Measurements from ENCODE around the gene AUH.
"Not testable (repeated sequence)": the region's sequence is repeated elsewhere in the genome, so short reads cannot be mapped to it uniquely, and the experiment has no call there.

AUH gene

GRCh38 chr9:91361291-91362050, at the start of gene AUH:
Gene AUH, minus strand, starts transcription at chr9:91361918. Its CDS starts 29 bp downstream, at chr9:91361889.
- DNase-seq, result peak; percentile 85

GRCh38 chr9:91411096-91411771, 49.5 kb upstream of the AUH start:
- DNase-seq, result no peak

- DNase-seq, result no peak
These were observed 48.4 kb upstream of the AUH start for GRCh38 chr9:91410161-91410560.

GRCh38 chr9:91408475-91408874, 46.8 kb upstream of the AUH start:
- no peak for DNase-seq

GRCh38 chr9:91407580-91408318, 46.0 kb upstream of the AUH start:
- DNase-seq, result no peak

GRCh38 chr9:91405343-91406077, 43.8 kb upstream of the AUH start:
- no peak for DNase-seq

- DNase-seq, result no peak
These were observed 42.2 kb upstream of the AUH start for GRCh38 chr9:91403665-91404543.

GRCh38 chr9:91398926-91399325, 37.2 kb upstream of the AUH start:
- DNase-seq, result no peak

- DNase-seq, result no peak
These were observed 34.1 kb upstream of the AUH start for GRCh38 chr9:91395553-91396471.

- no peak for DNase-seq
These were observed 33.4 kb upstream of the AUH start for GRCh38 chr9:91395106-91395552.

- DNase-seq, result no peak
These were observed 32.1 kb upstream of the AUH start for GRCh38 chr9:91393826-91394225.

GRCh38 chr9:91392435-91392834, 30.7 kb upstream of the AUH start:
- no peak for DNase-seq

- DNase-seq, result no peak
These were observed 30.1 kb upstream of the AUH start for GRCh38 chr9:91391818-91392217.

GRCh38 chr9:91391412-91391811, 29.7 kb upstream of the AUH start:
- DNase-seq, result no peak

- DNase-seq, result not testable (repeated sequence)
These were observed 28.0 kb upstream of the AUH start for GRCh38 chr9:91389686-91390085.

GRCh38 chr9:91386765-91387164, 25.0 kb upstream of the AUH start:
- no peak for DNase-seq

GRCh38 chr9:91384954-91385353, 23.2 kb upstream of the AUH start:
- DNase-seq, result no peak

- no peak for DNase-seq
These were observed 21.9 kb upstream of the AUH start for GRCh38 chr9:91383577-91383976.

- DNase-seq, result no peak
These were observed 20.6 kb upstream of the AUH start for GRCh38 chr9:91382298-91382697.

- DNase-seq, result no peak
These were observed 17.7 kb upstream of the AUH start for GRCh38 chr9:91379426-91379825.

GRCh38 chr9:91378695-91379127, 17.0 kb upstream of the AUH start:
- no peak for DNase-seq
